Middle frontal gyrus (tissue), 1 donor: ENCODE measurements around the gene PHETA1.
A peak's percentile ranks its signal among the peaks of the same experiment; 100 is the strongest.
"Not testable (repeated sequence)": the region's sequence is repeated elsewhere in the genome, so short reads cannot be mapped to it uniquely, and the experiment has no call there.

ENCODE experiments used
- DNase-seq: peaks from one replicate; pipeline ENCODE4 v3.0.0-alpha.2; 2015; ENCODE audit warnings: low spot score; ENCODE audit errors: extremely low spot score

PHETA1 gene

DNA sequence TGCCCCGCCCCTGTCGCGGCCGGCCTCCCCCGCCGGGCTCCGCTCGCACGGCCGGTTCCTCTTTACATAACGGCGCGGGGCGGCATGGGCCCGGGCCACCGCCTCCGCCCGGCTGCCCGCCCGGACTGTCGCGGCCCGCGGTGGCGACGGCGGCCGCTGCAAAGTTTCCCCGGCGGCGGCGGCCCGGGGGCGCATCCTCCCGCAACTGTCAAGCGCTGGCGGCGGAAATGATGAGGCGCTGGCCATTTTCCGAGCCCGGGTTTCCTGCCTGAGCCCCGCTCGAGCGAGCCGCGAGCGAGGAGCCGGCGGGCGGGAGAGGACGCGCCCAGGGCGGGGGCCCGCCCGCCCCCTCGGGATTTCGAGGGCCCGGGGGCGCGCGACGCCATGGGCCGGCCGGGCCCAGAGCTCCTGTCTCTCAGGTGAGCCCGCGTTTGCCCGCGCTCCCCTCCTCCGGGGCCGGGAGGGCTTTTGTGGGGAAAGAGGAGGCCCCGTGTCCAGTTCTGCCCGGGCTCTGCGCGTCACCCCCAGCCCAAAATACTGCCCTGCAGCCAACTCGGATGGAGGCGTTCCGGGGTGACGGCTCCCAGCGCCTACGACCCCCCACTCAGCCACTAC, 37.1 kb upstream of the PHETA1 start, which contains the start of gene SH2B3:
SH2B3 (plus strand) TSS at position 65 of the 615 bp plus-strand sequence. CDS start 12,223 bp downstream, outside the sequence.
- DNase-seq = no peak

DNA sequence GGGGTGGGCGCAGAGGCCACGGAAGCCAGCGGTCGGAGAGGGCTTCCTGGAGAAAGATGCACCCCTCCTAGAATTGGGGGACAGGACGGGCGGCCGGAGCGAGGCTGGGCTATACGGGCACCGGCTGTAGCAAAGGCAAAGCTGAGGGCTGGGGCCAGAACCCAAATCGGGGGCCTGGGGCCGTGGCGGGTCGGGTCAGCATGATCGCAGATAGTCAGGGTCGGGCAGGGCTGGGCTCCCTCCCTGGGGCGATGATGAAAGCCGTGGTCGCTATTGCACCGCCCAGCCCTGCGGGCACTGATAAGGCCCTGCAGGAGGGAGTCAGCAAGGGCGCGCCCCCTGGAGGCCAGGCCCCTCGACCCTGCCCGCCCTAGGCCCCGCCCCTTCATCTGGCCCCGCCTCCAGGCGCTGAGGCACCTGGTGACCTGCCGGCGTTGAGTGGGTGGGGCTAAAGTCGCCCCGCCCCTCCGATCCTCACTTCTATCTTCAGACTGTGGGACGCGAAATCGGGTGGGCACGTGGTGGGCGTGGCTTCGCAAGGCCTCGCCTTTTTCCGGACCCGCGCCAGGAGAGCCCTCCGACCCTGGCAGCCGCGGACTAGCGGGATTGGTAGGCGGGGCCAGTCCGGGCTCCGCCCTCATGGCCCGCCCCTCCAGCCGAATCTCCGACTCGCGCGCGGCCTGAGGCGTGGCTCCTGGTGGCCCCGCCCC, 36.4 kb upstream of the PHETA1 start:
- DNase-seq = peak; percentile 82

DNA sequence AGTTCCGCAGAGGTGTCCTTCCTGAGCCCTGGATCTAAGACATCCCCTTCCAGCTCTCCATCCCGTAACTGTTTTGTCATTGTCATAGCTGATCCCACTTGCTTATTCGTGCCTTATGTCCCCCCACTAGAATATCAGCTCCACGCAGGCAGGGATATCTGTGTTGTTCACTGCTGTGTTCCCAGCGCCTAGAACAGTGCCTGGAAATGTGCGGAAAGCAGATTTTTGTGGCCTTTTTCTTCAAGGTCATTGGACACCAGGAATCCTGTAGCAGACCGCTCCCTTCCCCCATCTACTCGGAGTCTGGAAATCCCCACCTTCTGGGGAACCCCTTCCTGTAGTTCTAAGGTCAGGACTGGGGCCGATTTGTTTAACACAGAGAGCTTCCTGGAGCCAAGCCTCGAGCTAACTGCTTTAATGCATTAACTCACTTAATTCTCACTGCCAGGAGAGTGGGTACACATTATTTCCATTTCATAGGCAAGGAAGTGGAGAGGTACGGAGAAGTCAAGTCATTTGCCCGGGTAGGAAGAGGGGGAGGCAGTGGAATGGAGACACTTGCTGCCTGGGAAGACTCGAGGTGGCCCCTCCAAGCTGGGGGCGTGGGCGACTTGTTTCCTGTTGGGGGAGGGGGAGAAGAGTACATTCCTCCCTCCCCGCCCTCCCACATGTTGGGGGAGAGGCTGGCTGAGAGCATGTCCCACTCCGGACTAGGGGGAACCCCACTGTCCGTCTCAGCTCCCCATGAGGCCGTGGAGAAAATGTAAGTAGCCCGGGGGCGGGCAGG, 35.7 kb upstream of the PHETA1 start:
- DNase-seq = no peak

DNA sequence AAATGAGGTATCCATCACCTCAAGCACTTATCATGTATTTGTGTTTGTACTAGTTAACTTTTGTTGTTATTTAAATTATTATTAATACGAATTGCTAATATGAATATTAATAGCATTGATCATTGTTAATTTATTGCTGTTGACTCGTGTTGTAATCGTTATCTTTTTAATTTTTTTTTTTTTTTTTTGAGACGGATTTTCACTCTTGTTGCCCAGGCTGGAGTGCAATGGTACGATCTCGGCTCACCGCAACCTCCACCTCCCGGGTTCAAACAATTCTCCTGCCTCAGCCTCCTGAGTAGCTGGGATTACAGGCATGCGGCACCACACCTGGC, 33.6 kb upstream of the PHETA1 start:
- DNase-seq = not testable (repeated sequence)

DNA sequence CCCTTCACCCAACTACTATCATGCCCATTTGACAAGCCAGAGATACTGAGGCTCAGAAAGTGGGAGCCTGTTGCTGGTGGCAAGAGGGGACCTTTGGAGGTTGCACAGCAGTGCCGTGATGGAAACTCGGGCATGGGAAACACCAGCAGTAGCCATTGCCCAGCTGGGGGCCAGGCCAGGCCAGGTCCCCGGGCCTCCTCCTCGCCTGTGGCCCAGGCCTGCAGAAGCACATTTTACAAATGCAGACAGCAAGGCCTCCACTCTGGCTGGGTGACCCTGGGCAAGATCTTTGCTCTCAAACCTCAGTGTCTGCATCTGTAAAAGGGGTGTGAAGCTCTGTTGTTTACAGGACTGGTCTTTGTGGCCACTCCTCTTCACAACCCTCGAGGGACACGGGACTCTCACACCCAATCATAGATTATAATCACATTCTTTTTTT, 32.3 kb upstream of the PHETA1 start:
- no peak for DNase-seq

DNA sequence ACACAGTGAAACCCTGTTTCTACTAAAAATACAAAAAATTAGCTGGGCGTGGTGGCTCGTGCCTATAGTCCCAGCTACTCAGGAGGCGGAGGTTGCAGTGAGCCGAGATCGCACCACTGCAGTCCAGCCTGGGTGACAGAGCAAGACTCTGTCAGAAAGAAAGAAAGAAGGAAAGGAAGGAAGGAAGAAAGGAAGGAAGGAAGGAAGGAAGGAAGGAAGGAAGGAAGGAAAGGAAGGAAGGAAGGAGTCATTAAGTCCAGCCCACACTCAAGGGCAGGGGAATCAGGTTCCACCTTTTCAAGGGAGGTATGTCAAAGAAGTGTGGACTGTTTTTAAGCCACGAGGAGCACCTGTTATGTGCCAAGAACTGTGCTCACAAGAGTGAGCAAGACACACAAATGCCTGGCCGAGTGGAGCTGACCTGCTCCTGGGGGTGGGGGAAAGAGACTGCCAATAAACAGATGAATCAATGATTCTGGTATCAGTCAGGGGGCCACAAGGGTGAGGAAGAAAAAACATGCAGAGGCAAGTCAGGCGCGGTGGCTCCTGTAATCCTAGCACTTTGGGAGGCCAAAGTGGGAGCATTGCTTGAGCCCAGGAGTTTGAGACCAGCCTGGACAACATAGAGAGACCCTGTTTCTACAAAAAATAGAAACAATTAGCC, 31.0 kb upstream of the PHETA1 start:
- DNase-seq = not testable (repeated sequence)

DNA sequence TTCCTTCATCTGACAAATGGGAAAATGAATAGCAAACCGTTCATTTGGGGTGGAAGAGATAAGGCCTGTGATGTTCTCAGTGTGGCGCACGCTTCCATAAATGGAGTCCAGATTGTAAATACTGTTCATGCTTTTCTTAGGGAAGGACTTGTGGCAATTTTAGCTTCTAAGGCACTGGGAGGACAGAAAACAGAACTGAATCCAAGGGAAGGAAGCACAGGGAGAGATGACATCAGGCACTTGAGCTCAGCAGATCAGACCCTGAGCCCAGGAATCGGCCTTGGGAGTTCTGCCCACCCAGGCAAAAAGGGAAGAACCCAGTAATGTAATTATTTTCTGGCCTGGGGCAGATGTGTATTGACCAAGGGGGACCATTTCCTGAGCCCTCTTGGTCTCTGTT, 29.6 kb upstream of the PHETA1 start:
- DNase-seq = no peak

DNA sequence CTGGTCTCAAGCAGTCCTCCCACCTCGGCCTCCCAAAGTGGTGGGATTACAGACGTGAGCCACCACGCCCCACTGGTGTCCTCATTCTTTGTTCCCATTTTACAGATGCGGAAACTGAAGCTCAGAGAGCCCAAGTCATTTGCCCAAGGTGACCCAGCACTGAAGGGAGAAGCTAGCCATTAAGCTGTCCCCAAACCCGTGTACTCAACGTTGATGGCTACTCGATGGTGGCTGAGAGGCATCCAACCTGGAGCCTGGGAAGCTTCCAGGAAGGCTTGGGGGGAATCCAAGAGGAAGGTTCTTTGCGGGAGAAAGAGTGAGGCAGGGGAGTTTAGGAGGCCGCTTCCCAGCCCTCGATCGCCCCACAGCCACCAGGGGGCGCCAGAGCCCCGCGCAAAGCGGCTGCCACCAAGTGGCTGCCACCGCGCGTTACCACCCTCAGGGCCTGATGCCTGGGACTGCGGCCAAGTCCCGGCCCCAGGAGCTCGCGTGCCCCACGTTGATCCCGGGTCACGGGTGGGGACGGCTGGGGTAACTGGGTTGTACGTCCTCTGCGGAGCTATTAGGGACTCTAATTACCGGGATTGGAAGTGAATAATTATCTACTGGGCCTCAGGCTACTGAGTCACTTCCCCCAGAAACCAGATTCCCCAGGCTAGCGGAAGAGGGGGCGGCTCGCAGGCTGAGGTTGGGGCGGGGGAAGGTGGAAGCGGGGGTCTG, 28.0 kb upstream of the PHETA1 start:
- DNase-seq = peak; percentile 62

DNA sequence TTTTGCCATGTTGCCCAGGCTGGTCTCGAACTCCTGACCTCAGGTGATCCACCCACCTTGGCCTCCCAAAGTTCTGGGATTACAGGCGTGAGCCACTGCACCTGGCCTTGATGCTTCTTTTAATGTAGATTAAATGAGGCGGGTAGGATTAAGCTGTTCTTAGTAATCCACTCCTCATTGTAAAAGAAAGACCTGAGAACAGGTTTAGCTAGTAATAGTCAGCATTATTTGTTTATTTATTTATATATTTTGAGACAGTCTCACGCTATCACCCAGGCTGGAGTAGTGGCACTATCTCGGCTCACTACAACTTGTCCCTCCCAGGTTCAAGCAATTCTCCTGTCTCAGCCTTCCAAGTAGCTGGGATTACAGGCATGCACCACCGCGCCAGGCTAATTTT, 27.4 kb upstream of the PHETA1 start:
- DNase-seq = not testable (repeated sequence)

DNA sequence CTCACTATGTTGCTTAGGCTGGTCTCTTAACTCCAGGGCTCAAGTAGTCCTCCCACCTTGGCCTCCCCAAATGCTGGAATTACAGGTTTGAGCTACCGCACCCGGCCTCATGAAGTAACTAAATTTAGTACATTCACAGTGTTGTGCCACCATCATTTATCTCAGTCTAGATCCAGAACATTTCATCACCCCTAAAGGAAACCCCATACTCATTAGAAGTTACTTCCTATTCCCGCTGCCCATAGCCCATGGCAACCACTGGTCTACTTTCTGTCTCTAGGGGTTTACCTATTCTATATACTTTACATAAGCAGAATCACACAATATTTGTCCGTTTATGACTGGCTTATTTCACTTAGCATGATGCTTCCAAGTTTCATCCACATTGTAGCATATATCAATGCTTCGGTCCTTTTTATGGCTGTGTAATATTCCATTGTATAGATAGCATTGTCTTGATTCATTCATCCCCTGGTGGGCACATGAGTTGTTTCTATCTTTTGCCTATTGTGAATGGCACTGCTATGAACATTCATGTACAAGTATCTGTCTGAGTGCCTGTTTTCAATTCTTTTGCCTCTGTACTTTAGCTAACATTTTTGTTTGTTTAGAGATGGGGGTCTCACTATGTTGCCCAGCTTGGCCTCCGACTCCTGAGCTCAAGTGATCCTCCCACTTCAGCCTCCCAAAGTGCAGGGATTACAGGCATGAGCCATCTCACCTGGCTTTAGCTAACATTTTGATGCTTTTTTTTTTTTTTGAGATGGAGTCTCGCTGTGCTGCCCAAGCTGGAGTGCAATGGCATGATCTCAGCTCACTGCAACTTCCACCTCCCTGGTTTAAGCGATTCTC, 26.7 kb upstream of the PHETA1 start:
- DNase-seq = no peak

DNA sequence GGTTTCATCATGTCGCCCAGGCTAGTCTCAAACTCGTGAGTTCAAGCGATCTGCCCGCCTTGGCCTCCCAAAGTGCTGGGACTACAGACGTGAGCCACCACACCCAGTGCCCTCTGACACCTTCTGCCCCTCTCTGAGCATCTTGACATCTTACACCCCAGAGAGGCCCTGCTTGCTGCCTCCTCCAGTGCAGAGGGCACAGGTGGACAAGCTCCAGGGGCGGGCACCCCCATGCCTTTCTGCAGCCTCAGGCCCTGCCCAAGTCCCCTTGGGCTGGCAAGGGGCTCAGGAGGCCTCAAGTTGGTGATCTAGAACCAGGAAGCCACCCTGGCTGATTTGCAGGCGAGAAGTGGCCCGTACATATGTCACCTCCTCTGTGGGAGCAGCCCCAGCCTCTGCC, 25.6 kb upstream of the PHETA1 start:
- no peak for DNase-seq

DNA sequence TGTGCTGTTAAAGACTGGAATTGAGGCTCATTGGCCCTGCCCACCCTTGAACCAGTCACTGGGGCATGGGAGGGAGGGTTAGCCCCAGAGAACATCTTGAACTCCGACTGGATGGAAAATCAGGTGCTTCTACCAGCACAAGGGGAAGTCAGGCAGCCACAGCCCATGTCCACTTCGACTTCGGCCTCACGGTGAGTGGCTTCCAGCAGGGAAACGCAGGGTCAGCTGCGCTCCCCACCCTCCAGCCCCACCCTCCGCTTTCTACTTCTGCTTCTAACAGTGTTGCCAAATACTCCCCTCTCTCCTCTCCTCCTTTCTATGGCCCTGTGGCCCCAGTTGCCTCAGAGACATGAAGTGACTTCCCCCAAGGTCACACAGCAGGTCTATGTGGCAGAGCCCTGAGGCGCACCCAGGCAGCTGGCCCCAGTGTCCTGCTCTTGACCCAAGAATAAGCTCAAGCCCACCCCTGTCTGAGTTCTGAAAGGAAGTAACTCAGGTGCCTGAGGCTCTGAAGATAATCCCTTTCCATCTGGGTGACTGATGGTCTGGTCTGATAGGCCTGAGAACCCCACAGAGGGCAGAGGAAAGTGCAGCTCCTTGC, 24.9 kb upstream of the PHETA1 start:
- no peak for DNase-seq

DNA sequence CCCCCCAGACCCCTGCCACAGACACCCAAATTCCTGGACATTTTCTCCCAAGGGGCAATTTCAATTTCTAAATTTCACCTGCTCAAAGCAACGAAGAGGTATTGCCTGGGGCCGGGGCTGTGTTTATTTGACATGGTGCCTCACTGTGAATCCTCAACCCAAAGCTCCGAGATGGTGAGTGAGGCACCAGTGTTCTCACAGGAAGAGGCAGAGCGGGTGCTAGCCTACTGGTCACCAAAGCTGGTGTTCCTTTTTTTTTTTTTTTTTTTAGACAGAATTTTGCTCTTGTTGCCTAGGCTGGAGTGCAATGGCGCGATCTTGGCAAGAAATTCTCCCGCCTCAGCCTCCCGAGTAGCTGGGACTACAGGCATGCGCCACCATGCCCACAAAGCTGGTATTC, 22.0 kb upstream of the PHETA1 start:
- no peak for DNase-seq

DNA sequence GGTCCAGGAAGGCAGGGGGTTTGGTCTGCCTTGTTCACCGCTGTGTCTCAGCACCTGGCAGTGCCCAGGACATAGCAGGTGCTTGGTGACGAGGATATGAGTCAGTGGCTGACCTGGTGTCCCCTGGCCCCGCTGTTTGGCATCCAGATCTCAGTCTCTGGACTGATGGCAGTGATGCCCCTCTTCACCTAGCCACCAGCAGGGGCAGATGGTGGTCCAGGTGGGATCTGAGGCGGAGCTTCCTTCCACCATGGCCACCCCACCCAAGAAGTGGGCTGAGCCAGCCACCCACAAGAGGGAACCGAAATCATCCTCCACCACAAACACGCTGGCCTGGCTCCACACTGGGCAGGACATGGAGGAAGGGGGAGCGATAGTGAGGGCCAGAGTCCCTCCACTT, 20.7 kb upstream of the PHETA1 start:
- DNase-seq = no peak

DNA sequence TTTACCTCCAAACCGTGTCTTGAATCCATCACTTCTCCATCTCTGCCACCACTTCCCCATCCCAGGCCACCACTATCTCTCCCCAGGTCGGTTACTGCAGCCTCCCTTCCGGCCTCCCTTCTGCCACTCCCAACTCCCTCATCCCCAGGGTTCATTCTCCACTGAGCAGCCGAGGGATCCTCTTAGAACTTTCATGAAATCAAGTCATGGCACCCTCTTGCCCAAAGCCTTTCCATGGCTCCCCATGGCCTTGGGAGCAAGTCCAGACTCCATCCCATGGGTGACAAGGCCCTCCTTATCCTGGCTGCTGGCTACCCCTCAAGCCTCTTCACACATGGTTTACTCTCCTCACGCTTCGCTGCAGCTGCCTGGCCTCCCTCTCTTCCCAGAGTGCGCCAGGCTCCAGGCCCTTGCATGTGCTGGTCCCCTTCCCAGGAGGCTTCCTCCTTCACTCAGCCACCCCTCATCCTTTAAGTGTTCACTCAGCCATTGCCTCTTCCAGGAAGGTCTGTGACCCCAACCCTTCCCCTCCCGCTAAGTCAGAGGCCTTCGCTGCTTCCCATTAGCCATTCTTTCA, 18.9 kb upstream of the PHETA1 start:
- no peak for DNase-seq

DNA sequence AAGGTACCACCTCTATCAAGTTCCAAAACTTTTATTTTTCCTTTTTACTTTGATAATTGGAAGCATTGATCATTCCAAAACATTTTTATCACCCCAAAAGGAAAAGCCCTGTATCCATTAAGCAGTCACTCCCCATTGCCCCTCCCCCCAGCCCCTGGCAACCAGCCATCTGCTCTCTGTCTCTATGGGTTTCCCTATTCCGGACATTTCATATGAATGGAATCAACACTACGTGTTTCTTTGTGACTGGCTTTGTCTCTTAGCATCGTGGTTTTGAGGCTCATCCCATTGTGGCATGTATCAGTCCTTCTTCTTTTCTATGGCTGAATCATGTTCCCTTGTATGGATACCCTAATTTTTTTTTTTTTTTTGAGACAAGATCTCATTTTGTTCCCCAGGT, 18.0 kb upstream of the PHETA1 start:
- no peak for DNase-seq

DNA sequence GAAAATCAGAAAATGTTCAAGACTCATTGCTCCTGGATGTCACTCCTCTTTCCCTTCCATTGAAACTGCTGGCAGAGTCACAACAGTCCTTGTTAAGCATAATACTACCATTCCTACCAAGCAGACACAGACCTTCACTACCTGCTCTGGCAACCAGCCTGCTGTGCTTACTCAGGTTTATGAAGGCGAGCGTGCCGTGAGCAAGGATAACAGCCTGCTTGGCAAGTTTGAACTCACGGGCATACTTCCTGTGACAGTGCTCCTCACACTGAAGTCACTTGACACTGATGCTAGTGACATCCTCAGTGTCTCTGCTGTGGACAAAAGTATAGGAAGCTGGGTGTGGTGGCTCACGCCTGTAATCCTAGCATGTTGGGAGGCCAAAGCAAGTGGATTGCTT, 15.7 kb upstream of the PHETA1 start:
- DNase-seq = no peak

DNA sequence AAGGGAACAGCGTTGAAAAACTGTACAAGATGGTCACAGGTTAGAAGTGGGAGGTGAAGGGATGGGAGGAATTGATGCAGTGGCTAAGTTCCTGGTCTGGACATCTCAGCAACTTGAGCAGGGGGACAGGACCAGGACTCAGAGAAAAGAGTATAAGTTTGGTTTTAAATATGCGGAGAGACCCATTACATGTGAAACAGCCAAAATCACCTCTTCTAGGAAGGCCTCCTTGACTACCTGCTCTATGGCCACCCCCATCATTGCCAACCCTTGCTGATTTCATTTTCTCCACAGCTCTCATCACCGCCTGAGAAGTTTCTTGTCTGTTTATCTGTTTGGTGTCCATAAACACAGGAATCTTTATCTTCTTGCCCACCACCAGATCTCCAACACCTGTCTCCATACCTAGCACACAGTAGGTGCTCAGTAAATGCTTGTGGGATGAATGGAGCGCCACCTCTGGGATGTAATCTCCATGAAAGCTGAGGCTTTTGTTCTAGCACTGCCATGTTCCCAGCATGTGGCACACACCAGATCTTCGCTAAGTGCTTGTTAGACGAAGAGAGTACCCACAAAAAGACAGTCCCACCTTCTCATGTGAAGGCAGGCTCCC, 11.2 kb upstream of the PHETA1 start:
- no peak for DNase-seq

DNA sequence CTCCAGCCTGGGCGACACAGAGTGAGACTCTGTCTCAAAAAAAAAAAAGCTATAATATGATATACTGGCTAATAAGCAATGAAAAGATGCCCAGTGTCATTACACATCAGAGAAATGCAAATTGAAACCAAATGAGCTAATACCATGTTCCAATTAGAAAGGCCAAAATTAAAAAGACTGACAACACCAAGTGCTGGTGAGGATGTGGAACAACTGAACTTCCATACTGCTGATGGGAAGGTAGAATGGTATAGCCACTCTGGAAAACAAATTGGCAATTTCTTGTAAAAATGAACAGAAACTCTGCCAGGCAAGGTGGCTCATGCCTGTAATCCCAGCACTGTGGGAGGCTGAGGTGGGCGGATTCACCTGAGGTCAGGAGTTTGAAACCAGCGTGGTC, 8.5 kb upstream of the PHETA1 start:
- no peak for DNase-seq
